Endothelial cell of umbilical vein (primary cell): ENCODE measurements around the gene PDX1.

Experiments
- EZH2 ChIP-seq: IDR thresholded peaks from 2 replicates; pipeline ENCODE4 v1.6.1; 2012; ENCODE audit warnings: borderline replicate concordance, low read depth, mild to moderate bottlenecking, moderate library complexity, low read length, inconsistent platforms; ENCODE audit not compliant: severe bottlenecking
- FOS ChIP-seq: IDR thresholded peaks from 2 replicates; pipeline ENCODE4 v1.6.1; 2011; ENCODE audit warnings: mild to moderate bottlenecking, low read length, moderate library complexity, borderline replicate concordance; ENCODE audit not compliant: insufficient read depth
- GATA2 ChIP-seq: IDR thresholded peaks from 2 replicates; pipeline ENCODE4 v1.7.0; 2011; ENCODE audit warnings: low read depth, mild to moderate bottlenecking, moderate library complexity, mixed read lengths, low read length; ENCODE audit not compliant: insufficient read length, insufficient read depth
- JUN ChIP-seq: IDR thresholded peaks from 2 replicates; pipeline ENCODE4 v1.6.1; 2011; ENCODE audit warnings: borderline replicate concordance, low read depth; ENCODE audit not compliant: insufficient read length, insufficient read depth
- MYC ChIP-seq: IDR thresholded peaks from one replicate; pipeline ENCODE4 v1.6.1; 2011; ENCODE audit warnings: mild to moderate bottlenecking, low read depth, low read length
- POLR2A ChIP-seq: IDR thresholded peaks from 2 replicates; pipeline ENCODE4 v1.6.1; 2012; ENCODE audit warnings: low read depth, mild to moderate bottlenecking, control low read depth, low read length
- POLR2AphosphoS5 ChIP-seq: IDR thresholded peaks from 2 replicates; pipeline ENCODE4 v1.6.1; 2012; ENCODE audit warnings: low read depth, mild to moderate bottlenecking, control low read depth, low read length, moderate library complexity; ENCODE audit not compliant: insufficient read depth
- TF ChIP-seq, protein P1 (sequence below), 2 donors: IDR thresholded peaks; 1 replicate in 1 of 2; 2 replicates in 1 of 2; pipeline ENCODE4 v1.5.1; 2011; ENCODE audit warnings: low read length in 2 of 2, mild to moderate bottlenecking in 2 of 2, moderate library complexity in 2 of 2, control low read depth in 1 of 2, inconsistent platforms in 1 of 2, low read depth in 1 of 2; ENCODE audit not compliant: insufficient read depth in 1 of 2; ENCODE audit errors: extremely low read depth in 1 of 2
- TF ChIP-seq, protein P2 (sequence below): IDR thresholded peaks from 2 replicates; pipeline ENCODE4 v1.6.1; 2011; ENCODE audit not compliant: insufficient read depth, insufficient read length

DNA sequence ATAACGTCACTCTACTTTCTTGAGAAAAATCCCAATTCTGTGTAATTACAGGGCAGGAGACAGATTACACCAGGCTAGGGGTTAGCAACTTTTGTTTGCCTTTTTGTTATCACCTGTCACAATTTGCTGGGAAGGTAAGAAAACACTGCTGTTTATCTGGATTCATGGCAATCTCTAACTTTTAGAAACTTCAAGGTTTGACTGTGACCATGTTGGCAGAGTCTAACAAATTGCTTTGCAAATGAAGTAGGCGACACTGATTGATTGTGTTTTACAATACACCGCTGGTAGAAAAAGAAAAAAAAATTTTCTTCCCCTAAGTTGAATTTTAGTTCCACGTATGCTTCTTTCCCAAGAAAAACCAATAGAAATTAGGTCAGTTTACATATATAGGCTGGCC lies 10.4 kb upstream of the PDX1 start:
- TF ChIP-seq, protein P1, sequence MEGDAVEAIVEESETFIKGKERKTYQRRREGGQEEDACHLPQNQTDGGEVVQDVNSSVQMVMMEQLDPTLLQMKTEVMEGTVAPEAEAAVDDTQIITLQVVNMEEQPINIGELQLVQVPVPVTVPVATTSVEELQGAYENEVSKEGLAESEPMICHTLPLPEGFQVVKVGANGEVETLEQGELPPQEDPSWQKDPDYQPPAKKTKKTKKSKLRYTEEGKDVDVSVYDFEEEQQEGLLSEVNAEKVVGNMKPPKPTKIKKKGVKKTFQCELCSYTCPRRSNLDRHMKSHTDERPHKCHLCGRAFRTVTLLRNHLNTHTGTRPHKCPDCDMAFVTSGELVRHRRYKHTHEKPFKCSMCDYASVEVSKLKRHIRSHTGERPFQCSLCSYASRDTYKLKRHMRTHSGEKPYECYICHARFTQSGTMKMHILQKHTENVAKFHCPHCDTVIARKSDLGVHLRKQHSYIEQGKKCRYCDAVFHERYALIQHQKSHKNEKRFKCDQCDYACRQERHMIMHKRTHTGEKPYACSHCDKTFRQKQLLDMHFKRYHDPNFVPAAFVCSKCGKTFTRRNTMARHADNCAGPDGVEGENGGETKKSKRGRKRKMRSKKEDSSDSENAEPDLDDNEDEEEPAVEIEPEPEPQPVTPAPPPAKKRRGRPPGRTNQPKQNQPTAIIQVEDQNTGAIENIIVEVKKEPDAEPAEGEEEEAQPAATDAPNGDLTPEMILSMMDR (IDR thresholded peaks at IDR 0.05; ENCODE audit: extremely low read depth in 1 of 2, insufficient read depth in 1 of 2, low read depth in 1 of 2, low read length in 2 of 2) = no peak
- TF ChIP-seq EZH2 = no peak
- no peak for TF ChIP-seq POLR2A
- TF ChIP-seq FOS = no peak
- TF ChIP-seq POLR2AphosphoS5 = no peak
- no peak for TF ChIP-seq MYC
- TF ChIP-seq, protein P2, sequence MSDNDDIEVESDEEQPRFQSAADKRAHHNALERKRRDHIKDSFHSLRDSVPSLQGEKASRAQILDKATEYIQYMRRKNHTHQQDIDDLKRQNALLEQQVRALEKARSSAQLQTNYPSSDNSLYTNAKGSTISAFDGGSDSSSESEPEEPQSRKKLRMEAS = no peak
- no peak for TF ChIP-seq JUN
- no peak for TF ChIP-seq GATA2
